HEK293 (cell line): ENCODE data around the gene MYOD1.

ENCODE experiments used
- CTCF ChIA-PET: fragments of 350-600 bp; formaldehyde crosslinking; extraction: SDS; loops from one replicate; lab custom pipeline; 2021; ENCODE audit warnings: antibody characterized with exemption; lab: Yijun Ruan, JAX
- POLR2A ChIA-PET: fragments of 300-600 bp; formaldehyde crosslinking; extraction: SDS; loops from one replicate; lab custom pipeline; 2020; ENCODE audit warnings: antibody characterized with exemption, inconsistent platforms; lab: Yijun Ruan, JAX
- H3K27ac ChIP-seq: fragments of 200-500 bp; sonication (Bioruptor generic); 2 replicates; pipeline ENCODE4 v1.5.1; 2014; ENCODE audit warnings: low read depth, low read length, control low read depth, inconsistent platforms; ENCODE audit errors: extremely low read depth
- H3K36me3 ChIP-seq, 2 experiments: fragments of 200-500 bp in 1 of 2; sonication (Bioruptor generic) in 1 of 2; 1 replicate in 1 of 2; 2 replicates in 1 of 2; pipeline ENCODE4 v1.5.1; 2014 to 2017; ENCODE audit warnings: inconsistent platforms in 2 of 2, low read length in 2 of 2; ENCODE audit not compliant: control insufficient read depth in 2 of 2, insufficient read depth in 1 of 2
- H3K4me1 ChIP-seq: fragments of 200-500 bp; sonication (Bioruptor generic); 2 replicates; pipeline ENCODE4 v1.5.1; 2014; ENCODE audit warnings: mild to moderate bottlenecking, low read length, inconsistent platforms; ENCODE audit not compliant: control insufficient read depth, insufficient read depth
- H3K4me3 ChIP-seq: 2 replicates; pipeline ENCODE4 v1.5.1; 2011; ENCODE audit warnings: low read depth, mild to moderate bottlenecking, control low read depth, low read length, moderate library complexity
- H3K9me3 ChIP-seq: fragments of 200-500 bp; sonication (Bioruptor generic); 2 replicates; pipeline ENCODE4 v1.5.1; 2014; ENCODE audit warnings: low read depth, low read length, inconsistent platforms; ENCODE audit not compliant: control insufficient read depth, insufficient read depth
- EGR2 ChIP-seq: fragments of 450-650 bp; formaldehyde crosslinking; IDR thresholded peaks from 2 replicates; pipeline ENCODE4 v1.5.1; 2016; ENCODE audit warnings: low read depth, missing biosample characterization, missing genetic modification characterization
- KLF10 ChIP-seq: fragments of 450-650 bp; IDR thresholded peaks from 2 replicates; pipeline ENCODE4 v1.5.1; 2018; ENCODE audit warnings: missing biosample characterization, mild to moderate bottlenecking, missing genetic modification characterization
- OVOL3 ChIP-seq: fragments of 450-650 bp; formaldehyde crosslinking; IDR thresholded peaks from 2 replicates; pipeline ENCODE4 v1.5.1; 2016; ENCODE audit warnings: missing biosample characterization, missing genetic modification characterization
- PRDM10 ChIP-seq: fragments of 450-650 bp; formaldehyde crosslinking; IDR thresholded peaks from 2 replicates; pipeline ENCODE4 v1.5.1; 2016; ENCODE audit warnings: missing biosample characterization, missing genetic modification characterization
- REPIN1 ChIP-seq: fragments of 450-650 bp; formaldehyde crosslinking; IDR thresholded peaks from 2 replicates; pipeline ENCODE4 v1.5.1; 2017; ENCODE audit warnings: missing biosample characterization, missing genetic modification characterization, low read depth
- REST ChIP-seq: fragments of 450-650 bp; formaldehyde crosslinking; IDR thresholded peaks from 2 replicates; pipeline ENCODE4 v1.5.1; 2016; ENCODE audit warnings: missing biosample characterization, missing genetic modification characterization
- SETDB1 ChIP-seq: IDR thresholded peaks from one replicate; pipeline ENCODE4 v1.6.1; 2017; ENCODE audit warnings: mild to moderate bottlenecking, low read length, moderate library complexity, mixed read lengths; ENCODE audit not compliant: insufficient read length
- YY2 ChIP-seq: fragments of 450-650 bp; formaldehyde crosslinking; IDR thresholded peaks from 2 replicates; pipeline ENCODE4 v1.5.1; 2016; ENCODE audit warnings: missing biosample characterization, missing genetic modification characterization
- ZBTB49 ChIP-seq: fragments of 450-650 bp; formaldehyde crosslinking; IDR thresholded peaks from 2 replicates; pipeline ENCODE4 v1.5.1; 2016; ENCODE audit warnings: missing biosample characterization, missing genetic modification characterization, low read depth
- ZNF132 ChIP-seq: fragments of 450-650 bp; formaldehyde crosslinking; IDR thresholded peaks from 2 replicates; pipeline ENCODE4 v1.5.1; 2017; ENCODE audit warnings: missing biosample characterization, missing genetic modification characterization, borderline replicate concordance
- ZNF157 ChIP-seq: fragments of 450-650 bp; formaldehyde crosslinking; IDR thresholded peaks from 2 replicates; pipeline ENCODE4 v1.5.1; 2016; ENCODE audit warnings: missing biosample characterization, missing genetic modification characterization
- ZNF292 ChIP-seq: fragments of 450-650 bp; formaldehyde crosslinking; IDR thresholded peaks from 2 replicates; pipeline ENCODE4 v1.5.1; 2016; ENCODE audit warnings: low read depth, missing biosample characterization, missing genetic modification characterization, borderline replicate concordance
- ZNF37A ChIP-seq: fragments of 450-650 bp; IDR thresholded peaks from 2 replicates; pipeline ENCODE4 v1.5.1; 2018; ENCODE audit warnings: missing biosample characterization, missing genetic modification characterization
- ZNF596 ChIP-seq: fragments of 450-650 bp; IDR thresholded peaks from 2 replicates; pipeline ENCODE4 v1.5.0; 2018; ENCODE audit warnings: missing biosample characterization, mild to moderate bottlenecking, missing genetic modification characterization, moderate library complexity
- ZNF677 ChIP-seq: fragments of 450-650 bp; IDR thresholded peaks from 2 replicates; pipeline ENCODE4 v1.5.0; 2018; ENCODE audit warnings: missing biosample characterization, mild to moderate bottlenecking, missing genetic modification characterization, moderate library complexity

Gene MYOD1

GRCh38 chr11:17694494-17695110, 24.8 kb upstream of the MYOD1 start:
- Histone ChIP-seq H3K36me3 (no peaks in the 10 kb centered on the region), H3K4me3 (no peak overlapping the region), H3K27ac (no peak overlapping the region), H3K9me3 (no peaks in the 10 kb centered on the region), H3K4me1 (no peaks in the 10 kb centered on the region)
- ChIA-PET CTCF (no interaction called here), POLR2A (no interaction called here)
- TF ChIP-seq ZBTB49 (tag by site-specific recombination) (no peak), EGR2 (tag by site-specific recombination) (no peak), KLF10 (no peak), ZNF132 (no peak), ZNF37A (tag by site-specific recombination) (no peak), REPIN1 (tag by site-specific recombination) (no peak), REST (no peak), ZNF157 (tag by site-specific recombination) (no peak), YY2 (tag by site-specific recombination) (no peak), PRDM10 (no peak), ZNF292 (tag by site-specific recombination) (no peak), ZNF596 (tag by site-specific recombination) (no peak), ZNF677 (tag by site-specific recombination) (no peak), OVOL3 (tag by site-specific recombination) (no peak), SETDB1 (no peak)
- TF ChIP-seq, all 188 proteins: peak for 0
